Measurements from ENCODE around the gene SCARB2.

- no peak for TF ChIP-seq CTCF (IDR thresholded peaks at IDR 0.05)
- TF ChIP-seq EZH2phosphoT487 (IDR thresholded peaks at IDR 0.05) = no peak
Observed at GRCh38 chr4:76177709-76178108, 35.9 kb downstream of the SCARB2 start.

Measured in neural progenitor cell (in vitro differentiated cells).